Neuronal stem cell (in vitro differentiated cells): ENCODE results near the gene AOPEP.

Experiments
- DNase-seq: peaks from one replicate; pipeline ENCODE4 v3.0.0-alpha.2; 2013; ENCODE audit warnings: low spot score
- H2AFZ ChIP-seq: one replicate; pipeline ENCODE4 v1.6.1; 2013; ENCODE audit warnings: mild to moderate bottlenecking, low read length, inconsistent platforms
- H2AK5ac ChIP-seq: 2 replicates; pipeline ENCODE4 v1.6.1; 2013; ENCODE audit warnings: low read depth, mild to moderate bottlenecking, inconsistent platforms, low read length, moderate library complexity, mixed read lengths
- H2BK120ac ChIP-seq: 2 replicates; pipeline ENCODE4 v1.6.1; 2013; ENCODE audit warnings: low read depth, mild to moderate bottlenecking, inconsistent platforms, low read length, moderate library complexity, mixed read lengths
- H2BK12ac ChIP-seq: one replicate; pipeline ENCODE4 v1.6.1; 2013; ENCODE audit warnings: low read length, inconsistent platforms
- H2BK15ac ChIP-seq: 2 replicates; pipeline ENCODE4 v1.6.1; 2013; ENCODE audit warnings: mild to moderate bottlenecking, low read length, inconsistent platforms, mixed read lengths
- H2BK5ac ChIP-seq: one replicate; pipeline ENCODE4 v1.6.1; 2013; ENCODE audit warnings: inconsistent platforms, mild to moderate bottlenecking, low read length, moderate library complexity
- H3K14ac ChIP-seq: one replicate; pipeline ENCODE4 v1.6.1; 2013; ENCODE audit warnings: low read length, inconsistent platforms
- H3K18ac ChIP-seq: 2 replicates; pipeline ENCODE4 v1.6.1; 2013; ENCODE audit warnings: low read length, inconsistent platforms
- H3K23ac ChIP-seq: 2 replicates; pipeline ENCODE4 v1.6.1; 2013; ENCODE audit warnings: low read depth, mild to moderate bottlenecking, mixed read lengths, low read length, inconsistent platforms; ENCODE audit not compliant: poor library complexity
- H3K27ac ChIP-seq: replicated peaks from 3 replicates; pipeline ENCODE4 v1.5.1; 2013; ENCODE audit warnings: low read length, inconsistent platforms
- H3K27me3 ChIP-seq, 3 experiments: 2 replicates each; pipeline ENCODE4 v1.6.1; 2013; ENCODE audit warnings: low read length in 3 of 3, mild to moderate bottlenecking in 2 of 3, inconsistent platforms in 1 of 3, low read depth in 1 of 3, mixed read lengths in 1 of 3, moderate library complexity in 1 of 3; ENCODE audit not compliant: control insufficient read depth in 3 of 3, insufficient read depth in 3 of 3
- H3K36me3 ChIP-seq, 2 donors: replicated peaks in 1 of 2; 2 replicates each; pipeline ENCODE4 v1.6.1; 2013; ENCODE audit warnings: low read length in 2 of 2; ENCODE audit not compliant: control insufficient read depth in 2 of 2, insufficient read depth in 2 of 2
- H3K4ac ChIP-seq: 2 replicates; pipeline ENCODE4 v1.6.1; 2013; ENCODE audit warnings: inconsistent platforms, mild to moderate bottlenecking, low read length, moderate library complexity
- H3K4me1 ChIP-seq, 2 donors: 1 replicate in 1 of 2; 2 replicates in 1 of 2; pipeline ENCODE4 v1.6.1; 2013; ENCODE audit warnings: low read length in 2 of 2, low read depth in 1 of 2; ENCODE audit not compliant: control insufficient read depth in 2 of 2, insufficient read depth in 1 of 2
- H3K4me2 ChIP-seq: one replicate; pipeline ENCODE4 v1.6.1; 2013; ENCODE audit warnings: mild to moderate bottlenecking, low read length, inconsistent platforms; ENCODE audit not compliant: insufficient read depth, poor library complexity, severe bottlenecking
- H3K4me3 ChIP-seq, 2 donors: 2 replicates each; pipeline ENCODE4 v1.5.1; 2013; ENCODE audit warnings: low read length in 2 of 2, mild to moderate bottlenecking in 2 of 2, inconsistent platforms in 1 of 2, moderate library complexity in 1 of 2
- H3K79me1 ChIP-seq: one replicate; pipeline ENCODE4 v1.6.1; 2013; ENCODE audit warnings: low read depth, mild to moderate bottlenecking, inconsistent platforms, low read length, moderate library complexity
- H3K9ac ChIP-seq: one replicate; pipeline ENCODE4 v1.6.1; 2013; ENCODE audit warnings: mild to moderate bottlenecking, low read depth, low read length, inconsistent platforms; ENCODE audit not compliant: poor library complexity
- H3K9me3 ChIP-seq, 2 donors: replicated peaks in 1 of 2; 2 replicates each; pipeline versions ENCODE3 to v1.6.1; 2013; ENCODE audit warnings: low read length in 2 of 2, mild to moderate bottlenecking in 2 of 2, inconsistent platforms in 1 of 2, low read depth in 1 of 2, mixed read lengths in 1 of 2, moderate library complexity in 1 of 2; ENCODE audit not compliant: control insufficient read depth in 2 of 2, insufficient read depth in 1 of 2
- H4K8ac ChIP-seq: one replicate; pipeline ENCODE4 v1.6.1; 2013; ENCODE audit warnings: low read depth, mild to moderate bottlenecking, inconsistent platforms, low read length, moderate library complexity
- H4K91ac ChIP-seq: one replicate; pipeline ENCODE4 v1.6.1; 2013; ENCODE audit warnings: low read length, low read depth, mild to moderate bottlenecking, inconsistent platforms; ENCODE audit not compliant: poor library complexity
- WGBS, 2 donors: extraction: QIAGEN DNeasy Blood & Tissue Kit; methylation state at CpG; one replicate each; pipeline ENCODE4 v1.1.7; 2013; ENCODE audit warnings: missing lambda C conversion rate in 2 of 2, mixed read lengths in 1 of 2; ENCODE audit not compliant: insufficient read length in 2 of 2, insufficient replicate concordance in 1 of 2; ENCODE audit errors: extremely low coverage in 2 of 2; 5-methylcytosine and 5-hydroxymethylcytosine counted together

The AOPEP gene

GRCh38 chr9:94891183-94891582 lies 164.7 kb downstream of the AOPEP start:
- DNase-seq: no peak
- Histone ChIP-seq H3K4me3 (no peak overlapping the region), H3K36me3 (no peaks in the 10 kb centered on the region), H3K4ac (no peak overlapping the region), H3K4me1 (no peaks in the 10 kb centered on the region), H3K14ac (no peak overlapping the region), H3K23ac (no peak overlapping the region), H2BK120ac (no peak overlapping the region), H3K9me3 (peaks cover 0 to 10% of the 10 kb centered on the region in 2 donors), H4K8ac (no peak overlapping the region), H2AFZ (no peak overlapping the region), H4K91ac (no peak overlapping the region), H3K18ac (no peak overlapping the region), H3K27me3 (no peaks in the 10 kb centered on the region), H2BK5ac (no peak overlapping the region), H3K9ac (no peak overlapping the region), H3K79me1 (no peaks in the 10 kb centered on the region), H2BK12ac (no peak overlapping the region), H3K27ac (no peak overlapping the region), H2BK15ac (no peak overlapping the region), H2AK5ac (no peak overlapping the region), H3K4me2 (no peak overlapping the region)
- no CpG with 5 or more reads among the region's 1 CpG for WGBS, 2 donors

- Histone ChIP-seq H3K9me3 (peaks cover 0 to 10% of the 10 kb centered on the region in 2 donors), H2AK5ac (no peak overlapping the region), H3K23ac (no peak overlapping the region), H3K14ac (no peak overlapping the region), H3K4me3 (no peak overlapping the region), H3K27me3 (no peaks in the 10 kb centered on the region), H2BK5ac (no peak overlapping the region), H2BK120ac (no peak overlapping the region), H3K18ac (no peak overlapping the region), H2AFZ (no peak overlapping the region), H3K9ac (no peak overlapping the region), H3K79me1 (no peaks in the 10 kb centered on the region), H3K4ac (no peak overlapping the region), H4K91ac (no peak overlapping the region), H3K36me3 (no peaks in the 10 kb centered on the region), H4K8ac (no peak overlapping the region), H2BK15ac (no peak overlapping the region), H3K4me1 (no peaks in the 10 kb centered on the region), H2BK12ac (no peak overlapping the region), H3K4me2 (no peak overlapping the region), H3K27ac (no peak overlapping the region)
- no CpG with 5 or more reads among the region's 1 CpG for WGBS, 2 donors
- no peak for DNase-seq
Measured at GRCh38 chr9:94892675-94893074, 166.2 kb downstream of the AOPEP start.

- H2BK5ac ChIP-seq: no peak overlapping the region
- no peak overlapping the region for H2BK12ac ChIP-seq
- no peaks in the 10 kb centered on the region for H3K4me1 ChIP-seq
- no peak for DNase-seq
- no peak overlapping the region for H3K4ac ChIP-seq
- no peak overlapping the region for H3K27ac ChIP-seq
- H2BK15ac ChIP-seq: no peak overlapping the region
- no peak overlapping the region for H3K4me3 ChIP-seq
- no peak overlapping the region for H3K14ac ChIP-seq
- no peak overlapping the region for H2AK5ac ChIP-seq
- no CpG with 5 or more reads among the region's 1 CpG for WGBS, 2 donors
- H3K79me1 ChIP-seq: no peaks in the 10 kb centered on the region
- no peak overlapping the region for H3K9ac ChIP-seq
- peaks cover 0 to 10% of the 10 kb centered on the region in 2 donors for H3K9me3 ChIP-seq
- no peak overlapping the region for H2AFZ ChIP-seq
- no peak overlapping the region for H3K4me2 ChIP-seq
- no peak overlapping the region for H2BK120ac ChIP-seq
- no peak overlapping the region for H4K91ac ChIP-seq
- no peak overlapping the region for H3K18ac ChIP-seq
- H4K8ac ChIP-seq: no peak overlapping the region
- no peaks in the 10 kb centered on the region for H3K36me3 ChIP-seq
- H3K23ac ChIP-seq: no peak overlapping the region
- H3K27me3 ChIP-seq: no peaks in the 10 kb centered on the region
Measured at GRCh38 chr9:94894094-94894699, 167.7 kb downstream of the AOPEP start.

GRCh38 chr9:94895668-94896067 lies 169.2 kb downstream of the AOPEP start:
- Histone ChIP-seq H3K9ac (no peak overlapping the region), H3K18ac (no peak overlapping the region), H3K23ac (no peak overlapping the region), H4K8ac (no peak overlapping the region), H2BK12ac (no peak overlapping the region), H2BK15ac (no peak overlapping the region), H3K4me2 (no peak overlapping the region), H3K27ac (no peak overlapping the region), H2AFZ (no peak overlapping the region), H3K79me1 (no peaks in the 10 kb centered on the region), H4K91ac (no peak overlapping the region), H2AK5ac (no peak overlapping the region), H3K4me1 (no peaks in the 10 kb centered on the region), H3K14ac (no peak overlapping the region), H3K36me3 (no peaks in the 10 kb centered on the region), H3K27me3 (no peaks in the 10 kb centered on the region), H2BK5ac (no peak overlapping the region), H3K4me3 (no peak overlapping the region), H3K9me3 (peaks cover 0 to 6% of the 10 kb centered on the region in 2 donors), H2BK120ac (no peak overlapping the region), H3K4ac (no peak overlapping the region)
- no peak for DNase-seq
- no CpG with 5 or more reads among the region's 3 CpGs for WGBS, 2 donors
